ENCODE measurements around the gene STRADA.
A peak's percentile ranks its signal among the peaks of the same experiment; 100 is the strongest.

STRADA gene

GRCh38 chr17:63764716-63765115, 23.1 kb upstream of the STRADA start:
- H3K27me3 ChIP-seq, result no peaks in the 10 kb centered on the region
- TF ChIP-seq, protein P1, sequence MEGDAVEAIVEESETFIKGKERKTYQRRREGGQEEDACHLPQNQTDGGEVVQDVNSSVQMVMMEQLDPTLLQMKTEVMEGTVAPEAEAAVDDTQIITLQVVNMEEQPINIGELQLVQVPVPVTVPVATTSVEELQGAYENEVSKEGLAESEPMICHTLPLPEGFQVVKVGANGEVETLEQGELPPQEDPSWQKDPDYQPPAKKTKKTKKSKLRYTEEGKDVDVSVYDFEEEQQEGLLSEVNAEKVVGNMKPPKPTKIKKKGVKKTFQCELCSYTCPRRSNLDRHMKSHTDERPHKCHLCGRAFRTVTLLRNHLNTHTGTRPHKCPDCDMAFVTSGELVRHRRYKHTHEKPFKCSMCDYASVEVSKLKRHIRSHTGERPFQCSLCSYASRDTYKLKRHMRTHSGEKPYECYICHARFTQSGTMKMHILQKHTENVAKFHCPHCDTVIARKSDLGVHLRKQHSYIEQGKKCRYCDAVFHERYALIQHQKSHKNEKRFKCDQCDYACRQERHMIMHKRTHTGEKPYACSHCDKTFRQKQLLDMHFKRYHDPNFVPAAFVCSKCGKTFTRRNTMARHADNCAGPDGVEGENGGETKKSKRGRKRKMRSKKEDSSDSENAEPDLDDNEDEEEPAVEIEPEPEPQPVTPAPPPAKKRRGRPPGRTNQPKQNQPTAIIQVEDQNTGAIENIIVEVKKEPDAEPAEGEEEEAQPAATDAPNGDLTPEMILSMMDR (IDR thresholded peaks at IDR 0.05), result no peak
- H3K4me3 ChIP-seq (ENCODE audit: low read depth in 1 of 2, low read length in 1 of 2), result no peak overlapping the region
- H3K36me3 ChIP-seq, result peaks cover 28% of the 10 kb centered on the region
- H3K4me1 ChIP-seq (ENCODE audit: control insufficient read depth in 1 of 2, insufficient read depth in 1 of 2, low read depth in 1 of 2, low read length in 1 of 2), result peaks cover 22 to 24% of the 10 kb centered on the region in 2 experiments
- no peak overlapping the region for H3K27ac ChIP-seq
- no peaks in the 10 kb centered on the region for H3K9me3 ChIP-seq

DNA sequence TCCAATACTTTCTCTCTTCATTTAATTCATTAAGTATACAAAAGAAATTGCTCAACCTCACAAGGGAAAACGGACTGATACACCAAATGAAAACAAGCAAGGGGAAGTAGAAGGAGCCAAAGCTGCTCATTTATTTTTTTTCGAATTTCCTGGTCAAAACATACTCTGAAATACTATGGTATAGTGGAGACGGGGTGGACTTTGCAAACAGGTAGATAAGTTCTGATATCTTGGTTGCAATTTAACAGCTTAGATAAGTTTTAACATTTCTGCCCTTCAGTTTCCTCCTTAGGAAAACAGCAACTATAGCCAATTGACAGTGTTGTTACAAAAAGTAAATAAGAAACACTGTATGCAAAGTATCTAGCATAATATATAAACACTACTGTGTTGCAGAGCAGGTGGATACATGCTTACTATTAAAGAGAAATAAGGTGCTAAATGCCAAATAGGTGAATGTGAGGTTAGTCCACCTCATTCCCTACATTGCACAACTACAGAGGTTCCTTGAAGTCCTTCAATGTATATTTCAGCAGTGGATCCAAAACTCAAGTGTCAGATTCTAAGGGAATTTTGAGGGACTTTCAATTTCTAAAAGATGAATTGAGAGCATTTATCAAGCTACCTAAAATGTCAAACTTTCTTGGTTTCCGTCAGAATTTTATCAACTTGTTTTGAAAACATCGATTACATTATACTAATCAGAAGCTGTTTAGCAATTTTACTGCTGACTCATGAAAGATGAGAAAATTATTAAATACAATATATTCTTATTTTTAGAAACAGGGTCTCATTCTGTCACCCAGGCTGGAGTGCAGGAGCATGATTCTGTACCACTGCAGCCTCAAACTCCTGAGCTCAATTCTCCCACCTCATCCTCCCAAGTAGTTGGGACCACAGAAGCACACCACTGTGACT, 20.8 kb upstream of the STRADA start:
- Histone ChIP-seq H3K36me3 (peaks cover 28% of the 10 kb centered on the region), H3K27ac (peak overlapping the region; percentile 81), H3K9me3 (no peaks in the 10 kb centered on the region), H3K27me3 (no peaks in the 10 kb centered on the region), H3K4me1 (ENCODE audit: control insufficient read depth in 1 of 2, insufficient read depth in 1 of 2, low read depth in 1 of 2, low read length in 1 of 2) (peaks cover 30 to 32% of the 10 kb centered on the region in 2 experiments), H3K4me3 (ENCODE audit: low read depth in 1 of 2, low read length in 1 of 2) (peak overlapping the region in 1 of 2 experiments; percentile 34)
- TF ChIP-seq, protein P1 (IDR thresholded peaks at IDR 0.05), result no peak

GRCh38 chr17:63760771-63761539, 19.4 kb upstream of the STRADA start:
- Histone ChIP-seq H3K4me3 (ENCODE audit: low read depth in 1 of 2, low read length in 1 of 2) (peak overlapping the region in 1 of 2 experiments; percentile 34), H3K4me1 (ENCODE audit: control insufficient read depth in 1 of 2, insufficient read depth in 1 of 2, low read depth in 1 of 2, low read length in 1 of 2) (peaks cover 45 to 46% of the 10 kb centered on the region in 2 experiments), H3K9me3 (no peaks in the 10 kb centered on the region), H3K36me3 (peaks cover 32% of the 10 kb centered on the region), H3K27ac (peak overlapping the region; percentile 81), H3K27me3 (no peaks in the 10 kb centered on the region)
- TF ChIP-seq, protein P1 (IDR thresholded peaks at IDR 0.05), result no peak

DNA sequence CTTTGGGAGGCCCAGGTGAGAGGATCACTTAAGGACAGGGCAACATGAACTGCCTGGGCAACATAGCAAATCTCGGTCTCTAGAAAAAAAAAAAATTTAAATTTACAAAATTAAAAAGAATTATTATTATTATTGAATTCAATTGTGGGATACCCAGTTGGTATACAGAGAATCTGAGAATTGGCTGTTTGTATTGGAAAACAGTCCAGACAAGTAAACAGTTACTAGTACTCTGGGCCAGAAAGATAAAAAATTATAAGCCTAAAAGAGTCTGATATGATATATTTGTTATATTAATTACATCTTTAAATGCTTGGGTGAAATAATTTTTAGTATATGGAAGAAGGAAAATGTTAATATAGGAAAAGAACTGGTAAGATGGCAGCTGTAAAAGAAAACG, 16.8 kb upstream of the STRADA start:
- H3K36me3 ChIP-seq, result peaks cover 12% of the 10 kb centered on the region
- TF ChIP-seq, protein P1 (IDR thresholded peaks at IDR 0.05), result no peak
- peaks cover 70% of the 10 kb centered on the region in 2 experiments for H3K4me1 ChIP-seq (ENCODE audit: control insufficient read depth in 1 of 2, insufficient read depth in 1 of 2, low read depth in 1 of 2, low read length in 1 of 2)
- H3K4me3 ChIP-seq (ENCODE audit: low read depth in 1 of 2, low read length in 1 of 2), result no peak overlapping the region
- no peaks in the 10 kb centered on the region for H3K27me3 ChIP-seq
- H3K9me3 ChIP-seq, result no peaks in the 10 kb centered on the region
- peak overlapping the region; percentile 65 for H3K27ac ChIP-seq

DNA sequence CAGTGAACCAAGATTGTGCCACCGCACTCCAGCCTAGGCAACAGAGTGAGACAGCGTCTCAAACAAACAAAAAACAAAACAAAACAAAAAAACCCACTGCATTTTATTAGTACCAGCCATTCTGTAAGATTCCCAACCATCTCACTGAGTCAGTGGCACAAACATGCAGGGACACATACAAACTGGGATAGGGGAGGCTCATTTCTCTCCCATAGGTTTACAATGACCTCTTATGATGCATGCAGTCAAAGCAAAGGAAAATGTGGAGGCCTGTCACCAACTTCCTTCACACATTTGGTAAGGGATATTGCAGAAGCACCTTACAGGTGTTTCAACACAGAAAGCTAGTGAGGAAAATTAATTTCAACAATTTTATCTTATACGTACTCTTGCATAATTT, 12.4 kb upstream of the STRADA start:
- TF ChIP-seq, protein P1 (IDR thresholded peaks at IDR 0.05), result no peak
- no peaks in the 10 kb centered on the region for H3K9me3 ChIP-seq
- H3K36me3 ChIP-seq, result peaks cover 6% of the 10 kb centered on the region
- H3K27ac ChIP-seq, result peak overlapping the region; percentile 83
- H3K4me1 ChIP-seq (ENCODE audit: control insufficient read depth in 1 of 2, insufficient read depth in 1 of 2, low read depth in 1 of 2, low read length in 1 of 2), result peaks cover 76 to 77% of the 10 kb centered on the region in 2 experiments
- peak overlapping the region; percentile 0 to 39 for H3K4me3 ChIP-seq (ENCODE audit: low read depth in 1 of 2, low read length in 1 of 2)
- no peaks in the 10 kb centered on the region for H3K27me3 ChIP-seq
